Measurements from ENCODE around the gene EGLN2. TPM values are rescaled to one million over a fixed set of nuclear protein-coding genes. Genes with fewer than 3 reads are reported as not detected.

EGLN2 gene
- total RNA-seq, 1 experiment from 2014 or later = 131 TPM

DNA sequence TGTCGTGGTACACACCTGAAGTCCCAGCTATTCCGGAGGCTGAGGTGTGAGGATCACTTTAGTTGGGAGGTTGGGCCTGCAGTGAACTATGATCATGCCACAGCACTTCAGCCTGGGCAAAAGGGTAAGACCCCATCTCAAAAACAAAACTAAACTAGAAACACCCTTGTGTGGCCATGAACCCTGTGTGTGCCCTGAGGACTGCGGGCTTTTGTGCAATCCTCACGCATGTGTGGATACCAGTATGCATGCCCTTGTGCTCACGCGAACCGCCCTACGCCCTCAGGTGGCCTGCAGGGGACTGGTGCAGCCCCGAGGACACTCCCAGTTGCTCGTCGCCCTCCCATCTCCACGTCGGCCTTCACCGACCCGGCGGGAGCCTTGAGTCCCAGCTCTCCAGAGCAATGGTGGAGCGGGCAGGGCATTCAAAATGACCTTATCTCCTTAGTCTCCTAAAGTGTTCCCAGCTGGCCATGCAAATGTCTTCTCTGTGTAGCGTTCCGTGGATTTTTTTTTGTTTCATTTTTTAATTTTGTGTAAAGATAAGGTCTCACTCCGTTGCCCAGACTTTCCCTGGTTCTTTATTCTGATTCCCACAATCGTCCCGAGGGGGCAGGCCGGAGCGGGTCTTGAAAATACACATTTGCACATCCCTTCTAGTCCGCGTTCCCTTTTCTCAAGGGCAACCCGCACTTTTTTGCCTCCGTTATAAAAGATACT lies 868 bp upstream of the EGLN2 start:
- no peak overlapping the region for H2AK5ac ChIP-seq (ENCODE audit: insufficient read length, low read length)
- no peak overlapping the region for H4K91ac ChIP-seq (ENCODE audit: insufficient read length, low read depth, low read length)
- H2BK12ac ChIP-seq (ENCODE audit: insufficient read length, low read depth, low read length) = no peak overlapping the region
- H3K9ac ChIP-seq (ENCODE audit: extremely low read depth, insufficient read length, low read length) = peak overlapping the region; percentile 56
- peak; percentile 95 for DNase-seq
- Mint-ChIP-seq H3K9me3 (no peaks in the 10 kb centered on the region), H3K4me1 (peaks cover 25 to 35% of the 10 kb centered on the region in 2 experiments), H3K27ac (peak overlapping the region; percentile 97 to 99 (median 98)), H3K4me3 (peak overlapping the region; percentile 93 to 96), H3K27me3 (ENCODE audit: low read depth) (no peaks in the 10 kb centered on the region; the same call in 1 of the 2 replicates), H3K36me3 (ENCODE audit: insufficient read depth in 1 of 3, low read depth in 3 of 3) (peaks cover 10 to 29% (median 27%) of the 10 kb centered on the region in 3 experiments; a peak in 6 of 7 replicates)
- no peak overlapping the region for H3T11ph ChIP-seq (ENCODE audit: low read length)
- no peak overlapping the region for H2BK20ac ChIP-seq (ENCODE audit: low read depth, low read length, poor library complexity, severe bottlenecking)
- H3K27me3 ChIP-seq (ENCODE audit: insufficient read depth, low read length) = no peaks in the 10 kb centered on the region
- peaks cover 4% of the 10 kb centered on the region for H3K79me1 ChIP-seq (ENCODE audit: insufficient read depth, low read depth, low read length, poor library complexity, severe bottlenecking)
- peak overlapping the region; percentile 45 for H3K18ac ChIP-seq (ENCODE audit: insufficient read length, low read depth, low read length)
- H3K4ac ChIP-seq (ENCODE audit: low read depth, low read length) = no peak overlapping the region; the same call in 1 of the 2 replicates
- H3K4me1 ChIP-seq (ENCODE audit: insufficient read depth, low read length) = peaks cover 2% of the 10 kb centered on the region; the same call in 1 of the 2 replicates
- H4K5ac ChIP-seq (ENCODE audit: insufficient read length, low read depth, low read length) = no peak overlapping the region
- peak; percentile 51 for TF ChIP-seq CTCF (conservative IDR thresholded peaks at IDR 0.05)
- no peak overlapping the region for H2AFZ ChIP-seq (ENCODE audit: low read length)
- peak overlapping the region; percentile 59 for H3K4me2 ChIP-seq (ENCODE audit: insufficient read depth, insufficient read length, low read length)
- H2BK120ac ChIP-seq (ENCODE audit: low read depth, low read length, poor library complexity, severe bottlenecking) = peak overlapping the region; percentile 44
- H3K14ac ChIP-seq (ENCODE audit: insufficient read depth, low read length) = peak overlapping the region; percentile 51; the same call in 1 of the 2 replicates
- no peak overlapping the region for H2BK5ac ChIP-seq (ENCODE audit: insufficient read length, low read length)
- H4K20me1 ChIP-seq (ENCODE audit: control insufficient read depth, insufficient read depth, insufficient read length) = peaks cover 2% of the 10 kb centered on the region
- H3K79me2 ChIP-seq (ENCODE audit: insufficient read depth, low read length) = peaks cover 22% of the 10 kb centered on the region; the same call in 1 of the 2 replicates
- no CpG with 5 or more reads among the region's 28 CpGs for WGBS (ENCODE audit: extremely low coverage, insufficient read length, low lambda C conversion rate)
- peaks cover 9% of the 10 kb centered on the region for H3K23me2 ChIP-seq (ENCODE audit: insufficient read length, low read depth, low read length, poor library complexity, severe bottlenecking)
- no peak overlapping the region for H3K23ac ChIP-seq (ENCODE audit: insufficient read length, low read depth, low read length)
- H4K8ac ChIP-seq (replicated peaks; ENCODE audit: insufficient read length, low read depth, low read length) = no peak overlapping the region
- H3K56ac ChIP-seq (ENCODE audit: insufficient read length, low read depth, low read length) = no peak overlapping the region
- H3K27ac ChIP-seq (ENCODE audit: insufficient read length, low read depth, low read length) = peak overlapping the region; percentile 51
- no peak overlapping the region for H2BK15ac ChIP-seq (ENCODE audit: low read depth, low read length)
- no peaks in the 10 kb centered on the region for H3K9me3 ChIP-seq (ENCODE audit: control insufficient read depth, low read depth, low read length)
